GM12891 (cell line): Measurements from ENCODE around the gene DDC.

Source experiments
- POLR2A ChIP-seq: IDR thresholded peaks from 2 replicates; pipeline ENCODE4 v1.6.1; 2011; ENCODE audit warnings: low read depth, low read length, control low read depth
- POLR2AphosphoS5 ChIP-seq: IDR thresholded peaks from 2 replicates; pipeline ENCODE4 v1.6.1; 2011; ENCODE audit warnings: low read depth, low read length, control low read depth
- TAF1 ChIP-seq: IDR thresholded peaks from 2 replicates; pipeline ENCODE4 v1.6.1; 2011; ENCODE audit warnings: low read depth, low read length, control low read depth

DNA sequence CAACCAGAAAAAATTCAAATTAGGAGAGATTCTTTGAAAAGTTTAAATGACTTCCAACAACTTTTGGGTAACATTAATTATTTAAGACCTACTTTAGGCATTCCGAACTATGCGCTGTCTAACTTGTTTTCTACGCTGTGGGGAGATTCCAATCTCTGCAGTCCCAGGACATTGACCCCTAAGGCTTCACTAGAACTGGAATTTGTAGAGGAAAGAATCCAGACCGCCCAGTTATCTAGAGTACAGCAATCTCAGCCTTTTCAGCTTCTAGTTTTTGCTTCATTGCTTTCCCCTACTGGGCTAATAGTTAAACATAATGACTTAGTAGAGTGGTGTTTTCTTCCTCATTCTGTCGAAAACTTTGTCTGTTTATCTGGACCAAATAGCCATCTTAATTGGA, 14.9 kb upstream of the DDC start:
- TF ChIP-seq POLR2A (no peak), POLR2AphosphoS5 (no peak), TAF1 (no peak)
